Heart left ventricle (tissue), 13 donors: ENCODE measurements around the gene LANCL2.

Experiments used
- POLR2A ChIP-seq, 2 donors: fragments of 450-650 bp; IDR thresholded peaks; one replicate each; pipeline ENCODE4 v1.6.1; 2017; ENCODE audit warnings: antibody characterized with exemption in 2 of 2, mild to moderate bottlenecking in 2 of 2, moderate library complexity in 2 of 2
- TF ChIP-seq, protein P1 (sequence below), 12 donors: fragments of 200-600 bp; sonication (generic) in 4 of 12; IDR thresholded peaks; one replicate each; pipeline versions ENCODE4 v1.5.0 to v1.8.0; 2018 to 2022; ENCODE audit warnings: antibody characterized with exemption in 12 of 12, mild to moderate bottlenecking in 5 of 12
- donor health status: ischemic (EF 13 %, LVEDD 7.1; RV severe dilation, severe dysfunction).
- donor health status: DM: no; HTN: yes; CAD: no.
- donor health status: DM: no; HTN: no; CAD: no.
- donor health status: ischemic (EF 25% LVEDD 6.9; RV normal size, moderate dysfunction).
- donor health status: ischemic (EF 25% LVEDD 5.7; RV mildly dilated, moderate dysfunction).
- donor health status: ischemic (EF 35%, LVEDD 5.7; RV mildly dilated, moderate dysfunction).
- donor health status: nonischemic (EF 11% LVEDD 7.7; RV severe dilation, severe dysfunction).
- donor health status: DM: yes; HTN: yes; CAD: no.
- donor health status: PGD.
- donor health status: ischemic (EF 29% LVEDD 5.4; RV normal size, mild dysfunction).
- donor health status: nonischemic (EF 23%, LVEDD 6.1; RV moderate dilation, normal function).

DNA sequence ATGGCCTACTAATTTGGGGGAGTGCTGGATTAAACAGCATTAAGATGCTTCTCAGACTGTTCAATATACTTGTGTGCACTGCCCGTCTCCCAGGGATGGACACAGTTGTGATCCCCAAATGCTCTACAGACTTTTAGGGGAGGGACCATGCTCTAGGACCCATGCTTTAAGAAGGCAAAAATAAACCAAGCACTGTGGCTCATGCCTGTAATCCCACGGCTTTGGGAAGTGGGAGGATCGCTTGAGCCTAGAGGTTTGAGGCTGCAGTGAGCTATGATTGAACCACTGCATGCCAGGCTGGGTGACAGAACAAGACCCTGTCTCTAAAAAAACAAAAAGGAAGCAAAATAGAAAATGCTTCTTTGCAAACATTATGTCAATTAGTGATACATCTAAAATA lies 104.6 kb downstream of the LANCL2 start:
- TF ChIP-seq, protein P1, sequence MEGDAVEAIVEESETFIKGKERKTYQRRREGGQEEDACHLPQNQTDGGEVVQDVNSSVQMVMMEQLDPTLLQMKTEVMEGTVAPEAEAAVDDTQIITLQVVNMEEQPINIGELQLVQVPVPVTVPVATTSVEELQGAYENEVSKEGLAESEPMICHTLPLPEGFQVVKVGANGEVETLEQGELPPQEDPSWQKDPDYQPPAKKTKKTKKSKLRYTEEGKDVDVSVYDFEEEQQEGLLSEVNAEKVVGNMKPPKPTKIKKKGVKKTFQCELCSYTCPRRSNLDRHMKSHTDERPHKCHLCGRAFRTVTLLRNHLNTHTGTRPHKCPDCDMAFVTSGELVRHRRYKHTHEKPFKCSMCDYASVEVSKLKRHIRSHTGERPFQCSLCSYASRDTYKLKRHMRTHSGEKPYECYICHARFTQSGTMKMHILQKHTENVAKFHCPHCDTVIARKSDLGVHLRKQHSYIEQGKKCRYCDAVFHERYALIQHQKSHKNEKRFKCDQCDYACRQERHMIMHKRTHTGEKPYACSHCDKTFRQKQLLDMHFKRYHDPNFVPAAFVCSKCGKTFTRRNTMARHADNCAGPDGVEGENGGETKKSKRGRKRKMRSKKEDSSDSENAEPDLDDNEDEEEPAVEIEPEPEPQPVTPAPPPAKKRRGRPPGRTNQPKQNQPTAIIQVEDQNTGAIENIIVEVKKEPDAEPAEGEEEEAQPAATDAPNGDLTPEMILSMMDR (IDR thresholded peaks at IDR 0.05): no peak
- TF ChIP-seq POLR2A (IDR thresholded peaks at IDR 0.05): no peak
